Activated CD8-positive, alpha-beta memory T cell treated with anti-CD3 and anti-CD28 coated beads, Interleukin-2, amount 50 U/mL, for 24 hours (primary cell): ENCODE data around the gene SLTM.
"Not testable (repeated sequence)": the region's sequence is repeated elsewhere in the genome, so short reads cannot be mapped to it uniquely, and the experiment has no call there.

Experiments used
- DNase-seq: peaks from one replicate; pipeline ENCODE4 v3.0.0-alpha.2; 2020; ENCODE audit errors: extremely low read depth

Gene SLTM

DNA sequence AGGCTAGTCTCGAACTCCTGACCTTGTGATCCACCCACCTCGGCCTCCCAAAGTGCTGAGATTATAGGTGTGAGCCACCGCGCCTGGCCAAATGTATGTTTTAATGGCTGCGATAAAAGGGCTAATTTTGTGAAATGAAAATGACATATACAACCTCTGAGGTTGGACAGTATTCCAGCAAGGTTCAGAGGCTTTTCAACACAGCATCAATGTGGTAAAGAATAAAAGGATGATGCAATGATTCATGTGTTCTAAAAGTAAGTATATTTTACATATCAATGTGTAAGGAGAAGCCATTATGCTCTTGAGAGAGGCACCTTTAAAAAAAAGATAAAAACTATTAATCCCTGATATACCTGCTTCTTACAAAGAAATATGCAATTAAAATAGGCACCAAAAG lies 6.7 kb downstream of the SLTM start:
- DNase-seq = no peak

GRCh38 chr15:58924327-58924726 lies 9.2 kb downstream of the SLTM start:
- no peak for DNase-seq

- no peak for DNase-seq
Measured at GRCh38 chr15:58923696-58924300, 9.7 kb downstream of the SLTM start.

GRCh38 chr15:58923284-58923683 lies 10.2 kb downstream of the SLTM start:
- DNase-seq = no peak

- DNase-seq = no peak
Measured at GRCh38 chr15:58921267-58921790, 12.2 kb downstream of the SLTM start.

- DNase-seq = not testable (repeated sequence)
Measured at GRCh38 chr15:58920447-58920846, 13.0 kb downstream of the SLTM start.

GRCh38 chr15:58919232-58919631 lies 14.2 kb downstream of the SLTM start:
- no peak for DNase-seq

GRCh38 chr15:58918239-58918638 lies 15.2 kb downstream of the SLTM start:
- no peak for DNase-seq

- not testable (repeated sequence) for DNase-seq
Measured at GRCh38 chr15:58917613-58918129, 15.8 kb downstream of the SLTM start.

GRCh38 chr15:58916962-58917361 lies 16.5 kb downstream of the SLTM start:
- DNase-seq = no peak

DNA sequence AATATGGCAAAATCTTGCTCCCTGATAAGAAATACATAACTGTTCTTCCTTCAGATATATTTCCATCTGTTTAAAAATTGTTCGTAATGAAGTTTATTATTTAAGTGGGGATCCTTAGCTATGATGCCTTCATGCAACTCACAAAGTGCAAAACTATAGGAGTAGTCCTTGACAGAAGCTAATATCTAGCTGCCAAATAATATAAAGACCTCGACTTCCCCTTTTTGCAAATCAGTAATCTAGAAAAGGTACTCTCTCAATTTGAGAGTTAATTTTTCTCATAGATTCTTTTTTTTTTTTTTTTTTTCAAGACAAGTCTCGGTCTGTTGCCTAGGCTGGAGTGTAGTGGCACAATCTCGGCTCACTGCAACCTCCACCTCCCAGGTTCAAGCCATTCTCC lies 23.0 kb downstream of the SLTM start:
- no peak for DNase-seq

GRCh38 chr15:58909616-58910015 lies 23.9 kb downstream of the SLTM start:
- no peak for DNase-seq

GRCh38 chr15:58908550-58909309 lies 24.7 kb downstream of the SLTM start:
- DNase-seq = no peak

DNA sequence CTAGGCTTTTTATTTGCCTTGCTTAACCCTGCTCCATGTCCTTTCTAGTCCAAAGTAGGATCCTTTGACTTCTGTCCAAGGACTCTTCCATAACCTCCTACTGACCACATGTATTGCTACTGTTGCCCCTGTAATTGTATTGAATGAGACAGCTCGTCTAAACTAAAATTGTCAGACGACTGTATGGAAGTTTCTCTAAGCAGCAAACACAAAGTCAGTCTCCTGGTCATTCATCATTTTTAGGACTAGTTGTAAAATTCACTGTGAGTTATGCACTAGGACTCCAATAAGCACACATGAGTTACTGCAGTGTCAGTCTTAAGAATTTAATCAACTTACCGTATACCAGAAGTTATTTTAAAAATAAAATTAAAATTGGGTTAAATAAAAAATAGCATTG lies 32.8 kb downstream of the SLTM start:
- no peak for DNase-seq

- DNase-seq = no peak
Measured at GRCh38 chr15:58898150-58898680, 35.3 kb downstream of the SLTM start.

DNA sequence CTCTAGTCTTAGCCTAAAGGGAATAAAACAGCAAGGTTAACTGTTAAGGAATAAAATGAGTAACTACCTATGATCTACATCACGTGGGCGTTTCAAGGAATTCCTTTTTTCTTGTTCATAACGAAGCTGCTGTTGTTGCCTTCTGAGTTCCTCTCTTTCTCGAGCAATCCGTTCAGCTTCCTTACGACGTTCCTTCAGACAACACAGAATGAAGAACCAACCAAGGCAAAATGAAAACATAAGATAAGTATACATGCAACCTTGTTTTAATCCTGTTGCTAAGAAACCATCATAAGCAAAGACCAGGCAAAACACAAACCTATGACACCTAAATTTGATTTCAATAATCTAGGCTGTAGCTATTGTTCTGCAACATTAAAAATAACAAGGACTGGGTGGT lies 44.1 kb downstream of the SLTM start:
- no peak for DNase-seq

DNA sequence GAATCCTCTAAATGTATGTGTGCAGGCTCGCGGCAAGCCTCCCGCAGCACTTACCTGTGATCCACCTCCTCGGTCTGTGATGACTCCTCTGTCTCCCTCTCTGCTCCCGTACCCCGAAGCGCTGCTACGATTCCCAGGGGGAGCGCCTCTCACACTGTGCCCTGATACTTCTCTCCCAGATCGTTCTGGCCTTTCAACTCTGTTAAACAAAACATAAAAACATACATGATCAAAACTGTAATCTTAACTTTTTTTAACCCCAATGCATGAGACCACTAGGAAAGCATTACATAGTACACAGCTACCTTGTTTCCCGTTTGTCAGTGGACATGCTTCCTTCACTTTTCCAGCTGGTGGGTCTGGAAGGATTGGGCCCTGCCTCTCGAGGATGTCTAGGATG lies 46.6 kb downstream of the SLTM start:
- DNase-seq = no peak

DNA sequence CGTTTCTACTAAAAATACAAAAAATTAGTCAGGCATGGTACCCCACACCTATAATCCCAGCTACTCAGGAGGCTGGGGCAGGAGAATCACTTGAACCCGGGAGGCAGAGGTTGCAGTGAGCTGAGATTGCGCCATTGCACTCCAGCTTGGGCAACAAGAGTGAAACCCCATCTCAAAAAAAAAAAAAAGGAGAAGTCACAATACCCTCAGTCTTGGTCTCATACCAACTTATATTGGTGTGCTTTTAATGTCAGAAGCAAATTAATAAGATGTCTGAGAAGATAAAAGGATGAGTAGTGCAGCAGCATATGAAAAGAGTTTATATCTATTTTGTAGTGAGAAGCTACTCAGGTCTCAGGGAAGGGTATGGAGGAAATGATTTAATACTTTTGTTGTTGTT lies 49.6 kb downstream of the SLTM start:
- DNase-seq = not testable (repeated sequence)

DNA sequence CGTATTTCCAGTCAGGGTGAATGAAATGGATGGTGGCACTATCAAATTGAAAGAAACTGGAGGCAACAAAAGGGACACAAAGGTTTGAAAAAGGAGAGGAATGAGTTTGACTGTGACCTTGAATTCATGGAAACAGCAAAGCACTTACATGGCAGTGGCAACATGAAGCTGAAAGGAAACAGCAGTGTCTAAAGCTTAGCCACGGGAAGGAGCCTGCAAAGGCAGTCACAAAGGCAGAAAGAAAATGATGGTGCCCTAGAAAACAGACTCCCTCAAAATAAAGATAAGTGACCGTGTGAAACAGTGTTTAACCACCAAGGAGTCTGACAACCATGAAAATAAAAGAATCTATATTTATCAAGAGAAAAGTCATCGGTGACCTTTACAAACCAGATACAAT lies 51.2 kb downstream of the SLTM start:
- no peak for DNase-seq

GRCh38 chr15:58880320-58880719 lies 53.2 kb downstream of the SLTM start:
- no peak for DNase-seq

DNA sequence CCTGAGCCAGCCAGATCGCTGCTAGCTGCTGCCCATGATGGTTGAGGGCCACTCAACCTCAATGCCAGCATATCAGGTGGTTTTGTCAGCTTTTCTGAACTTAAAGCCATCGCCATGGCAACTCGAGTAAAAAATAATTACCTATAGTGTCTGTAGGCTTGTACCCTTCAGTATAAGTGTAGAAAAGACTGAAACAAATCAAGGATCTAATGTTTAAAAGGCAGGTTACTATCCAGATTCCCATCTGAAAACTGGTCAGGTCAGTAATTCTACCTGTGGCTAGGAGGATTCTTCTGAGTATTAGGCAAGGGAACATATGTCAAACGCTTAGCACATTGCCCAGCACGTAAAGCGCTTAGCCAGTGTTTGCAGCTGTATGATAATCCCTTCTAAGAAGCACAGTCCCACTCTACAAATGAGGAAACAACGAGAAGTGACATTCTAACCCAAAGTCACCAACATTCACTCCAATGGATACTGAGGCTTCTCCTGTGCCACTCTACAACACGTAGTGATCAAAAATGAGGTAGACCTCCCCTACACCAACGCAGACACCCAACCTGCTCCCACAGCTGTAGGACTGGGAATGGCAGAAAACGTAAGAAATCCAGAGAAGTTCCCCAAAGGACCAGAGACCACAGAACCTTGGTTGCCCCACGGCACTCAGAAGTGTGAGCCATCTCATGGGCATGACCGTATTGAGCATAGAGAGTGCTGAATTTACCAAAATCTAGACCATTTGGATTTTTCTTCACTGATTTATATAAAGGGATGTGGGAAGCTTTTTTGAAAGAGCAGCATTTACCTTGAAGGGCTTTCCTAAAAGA lies 55.3 kb downstream of the SLTM start:
- no peak for DNase-seq
